ENCODE results near the gene LSAMP.

The LSAMP gene

GRCh38 chr3:116473602-116474001 is 28.3 kb upstream of the LSAMP start:
- H3K9me3 ChIP-seq (ENCODE audit: insufficient read depth, low read length), result no peaks in the 10 kb centered on the region; the same call in 1 of the 2 replicates
- TF ChIP-seq CTCF (IDR thresholded peaks at IDR 0.05; ENCODE audit: insufficient read depth, low read length, poor library complexity, severe bottlenecking), result no peak
- TF ChIP-seq EZH2phosphoT487 (conservative IDR thresholded peaks at IDR 0.05; ENCODE audit: low read length), result no peak
- no peak overlapping the region for H2AFZ ChIP-seq (ENCODE audit: low read depth, low read length, severe bottlenecking)
- H3K27me3 ChIP-seq (ENCODE audit: low read length), result no peaks in the 10 kb centered on the region
- no peaks in the 10 kb centered on the region for H4K20me1 ChIP-seq (ENCODE audit: low read depth, low read length)
- no peak overlapping the region for H3K9ac ChIP-seq (ENCODE audit: low read length)
- no peak overlapping the region for H3K4me2 ChIP-seq (ENCODE audit: low read depth, low read length, poor library complexity, severe bottlenecking)
- H3K36me3 ChIP-seq (ENCODE audit: low read length), result no peaks in the 10 kb centered on the region
- no peaks in the 10 kb centered on the region for H3K9me2 ChIP-seq (replicated peaks; ENCODE audit: insufficient read depth, low read length)
- H3F3A ChIP-seq (ENCODE audit: insufficient read depth), result no peaks in the 10 kb centered on the region
- no peak overlapping the region for H3K27ac ChIP-seq (ENCODE audit: low read depth, low read length)
- no peak overlapping the region for H3K4me3 ChIP-seq (ENCODE audit: insufficient read depth, low read length, poor library complexity, severe bottlenecking)
- no peaks in the 10 kb centered on the region for H3K79me2 ChIP-seq (ENCODE audit: insufficient read depth, low read length)

GRCh38 chr3:116470605-116471197 is 25.4 kb upstream of the LSAMP start:
- TF ChIP-seq CTCF (IDR thresholded peaks at IDR 0.05; ENCODE audit: insufficient read depth, low read length, poor library complexity, severe bottlenecking) (no peak), EZH2phosphoT487 (conservative IDR thresholded peaks at IDR 0.05; ENCODE audit: low read length) (no peak)
- H3K9ac ChIP-seq (ENCODE audit: low read length), result no peak overlapping the region
- no peaks in the 10 kb centered on the region for H3K9me2 ChIP-seq (replicated peaks; ENCODE audit: insufficient read depth, low read length)
- H3F3A ChIP-seq (ENCODE audit: insufficient read depth), result no peaks in the 10 kb centered on the region
- H3K4me3 ChIP-seq (ENCODE audit: insufficient read depth, low read length, poor library complexity, severe bottlenecking), result no peak overlapping the region
- H3K27ac ChIP-seq (ENCODE audit: low read depth, low read length), result no peak overlapping the region
- H3K27me3 ChIP-seq (ENCODE audit: low read length), result no peaks in the 10 kb centered on the region
- H3K79me2 ChIP-seq (ENCODE audit: insufficient read depth, low read length), result no peaks in the 10 kb centered on the region
- H2AFZ ChIP-seq (ENCODE audit: low read depth, low read length, severe bottlenecking), result no peak overlapping the region
- H3K36me3 ChIP-seq (ENCODE audit: low read length), result no peaks in the 10 kb centered on the region
- no peaks in the 10 kb centered on the region for H3K9me3 ChIP-seq (ENCODE audit: insufficient read depth, low read length)
- no peaks in the 10 kb centered on the region for H4K20me1 ChIP-seq (ENCODE audit: low read depth, low read length)
- H3K4me2 ChIP-seq (ENCODE audit: low read depth, low read length, poor library complexity, severe bottlenecking), result no peak overlapping the region

GRCh38 chr3:116469546-116469945 is 24.3 kb upstream of the LSAMP start:
- no peaks in the 10 kb centered on the region for H3K27me3 ChIP-seq (ENCODE audit: low read length)
- no peaks in the 10 kb centered on the region for H3K9me3 ChIP-seq (ENCODE audit: insufficient read depth, low read length)
- H3K79me2 ChIP-seq (ENCODE audit: insufficient read depth, low read length), result no peaks in the 10 kb centered on the region
- TF ChIP-seq CTCF (IDR thresholded peaks at IDR 0.05; ENCODE audit: insufficient read depth, low read length, poor library complexity, severe bottlenecking) (no peak), EZH2phosphoT487 (conservative IDR thresholded peaks at IDR 0.05; ENCODE audit: low read length) (no peak)
- no peaks in the 10 kb centered on the region for H4K20me1 ChIP-seq (ENCODE audit: low read depth, low read length)
- H3K9ac ChIP-seq (ENCODE audit: low read length), result no peak overlapping the region
- H3K4me2 ChIP-seq (ENCODE audit: low read depth, low read length, poor library complexity, severe bottlenecking), result no peak overlapping the region
- H3F3A ChIP-seq (ENCODE audit: insufficient read depth), result no peaks in the 10 kb centered on the region
- no peaks in the 10 kb centered on the region for H3K9me2 ChIP-seq (replicated peaks; ENCODE audit: insufficient read depth, low read length)
- H3K27ac ChIP-seq (ENCODE audit: low read depth, low read length), result no peak overlapping the region
- H2AFZ ChIP-seq (ENCODE audit: low read depth, low read length, severe bottlenecking), result no peak overlapping the region
- no peaks in the 10 kb centered on the region for H3K36me3 ChIP-seq (ENCODE audit: low read length)
- no peak overlapping the region for H3K4me3 ChIP-seq (ENCODE audit: insufficient read depth, low read length, poor library complexity, severe bottlenecking)
